B cell (primary cell): ENCODE data around the gene LRP5. TPM values are rescaled to one million over a fixed set of nuclear protein-coding genes. Genes with fewer than 3 reads are reported as not detected.

Source experiments
- ATAC-seq: fragments of 200-7000 bp; cut with Tn5 transposase; one replicate; pipeline ENCODE4 v1.10.0; 2021; ENCODE audit warnings: low read depth, mild to moderate bottlenecking, moderate number of reproducible peaks, moderate library complexity
- CTCF ChIA-PET: fragments of 350-600 bp; sonication (Branson Sonifier 250); formaldehyde crosslinking; loops from one replicate; lab custom pipeline; 2021; ENCODE audit warnings: antibody characterized with exemption, inconsistent platforms; lab: Charles Lee
- POLR2A ChIA-PET: fragments of 350-600 bp; sonication (Branson Sonifier 250); formaldehyde crosslinking; loops from one replicate; lab custom pipeline; 2021; ENCODE audit warnings: antibody characterized with exemption; lab: Charles Lee
- DNase-seq: peaks from one replicate; pipeline ENCODE4 v3.0.0; 2013
- H2AFZ ChIP-seq: 2 replicates; pipeline ENCODE4 v1.6.1; 2012; ENCODE audit warnings: mild to moderate bottlenecking, low read depth, low read length; ENCODE audit not compliant: insufficient read depth, poor library complexity, severe bottlenecking
- H3K27ac ChIP-seq, 2 donors: 1 replicate in 1 of 2; 2 replicates in 1 of 2; pipeline ENCODE4 v1.5.1; 2012 to 2013; ENCODE audit warnings: low read length in 2 of 2, mild to moderate bottlenecking in 2 of 2, moderate library complexity in 1 of 2
- H3K27me3 ChIP-seq, 4 experiments: fragments of 200-600 bp in 1 of 4; sonication (generic) in 1 of 4; replicated peaks in 1 of 4; 1 replicate in 2 of 4; 2 replicates in 2 of 4; pipeline versions ENCODE4 v1.6.1 to v1.7.0; 2013 to 2016; ENCODE audit warnings: low read length in 3 of 4, mild to moderate bottlenecking in 2 of 4, mixed read lengths in 1 of 4, moderate library complexity in 1 of 4; ENCODE audit not compliant: insufficient read depth in 4 of 4, control insufficient read depth in 3 of 4; ENCODE audit errors: control extremely low read depth in 1 of 4
- H3K36me3 ChIP-seq, 2 experiments: replicated peaks in 1 of 2; 1 replicate in 1 of 2; 2 replicates in 1 of 2; pipeline versions ENCODE4 v1.6.1 to v1.7.1; 2013; ENCODE audit warnings: low read length in 1 of 2; ENCODE audit not compliant: insufficient read depth in 2 of 2, control insufficient read depth in 1 of 2; ENCODE audit errors: control extremely low read depth in 1 of 2, extremely low read depth in 1 of 2
- H3K4me1 ChIP-seq, 2 donors: fragments of 200-600 bp in 1 of 2; sonication (generic) in 1 of 2; 1 replicate in 1 of 2; 2 replicates in 1 of 2; pipeline versions ENCODE4 v1.5.1 to v1.6.1; 2013 to 2017; ENCODE audit warnings: low read length in 2 of 2; ENCODE audit not compliant: control insufficient read depth in 2 of 2, insufficient read depth in 2 of 2
- H3K4me2 ChIP-seq: replicated peaks from 2 replicates; pipeline ENCODE3; 2012; ENCODE audit warnings: mild to moderate bottlenecking, low read depth, low read length; ENCODE audit not compliant: poor library complexity, severe bottlenecking
- H3K4me3 ChIP-seq, 5 experiments: fragments of 200-600 bp in 1 of 5; sonication (generic) in 1 of 5; 1 replicate in 3 of 5; 2 replicates in 2 of 5; pipeline versions ENCODE4 v1.5.1 to v1.7.0; 2011 to 2016; ENCODE audit warnings: low read length in 4 of 5, mild to moderate bottlenecking in 4 of 5, low read depth in 2 of 5, control low read depth in 1 of 5, moderate library complexity in 1 of 5; ENCODE audit not compliant: insufficient read depth in 1 of 5; ENCODE audit errors: control extremely low read depth in 1 of 5, extremely low read depth in 1 of 5
- H3K79me2 ChIP-seq: fragments of 200-600 bp; sonication (generic); one replicate; pipeline ENCODE4 v1.6.0; 2016; ENCODE audit warnings: low read length; ENCODE audit not compliant: control insufficient read depth, insufficient read depth
- H3K9ac ChIP-seq: fragments of 200-600 bp; sonication (generic); 2 replicates; pipeline ENCODE4 v1.6.1; 2017; ENCODE audit warnings: mild to moderate bottlenecking, low read length, moderate library complexity
- H3K9me3 ChIP-seq, 3 donors: one replicate each; pipeline versions ENCODE4 v1.6.1 to v1.7.1; 2013; ENCODE audit warnings: low read length in 2 of 3; ENCODE audit not compliant: control insufficient read depth in 2 of 3, insufficient read depth in 1 of 3; ENCODE audit errors: control extremely low read depth in 1 of 3
- H4K20me1 ChIP-seq: 2 replicates; pipeline ENCODE4 v1.6.0; 2012; ENCODE audit warnings: mild to moderate bottlenecking, low read length; ENCODE audit not compliant: insufficient read depth, control insufficient read depth, poor library complexity, severe bottlenecking
- H3K27ac Mint-ChIP-seq: one replicate; pipeline ENCODE4 v1.8.0; 2021; ENCODE audit warnings: mixed read lengths
- H3K27me3 Mint-ChIP-seq: one replicate; pipeline ENCODE4 v1.8.0; 2021; ENCODE audit warnings: mixed read lengths
- H3K4me1 Mint-ChIP-seq: one replicate; pipeline ENCODE4 v1.8.0; 2021; ENCODE audit warnings: mixed read lengths
- H3K4me3 Mint-ChIP-seq: one replicate; pipeline ENCODE4 v1.8.0; 2021; ENCODE audit warnings: mixed read lengths
- H3K9me3 Mint-ChIP-seq: one replicate; pipeline ENCODE4 v1.8.0; 2022; ENCODE audit warnings: mixed read lengths; ENCODE audit not compliant: insufficient read depth
- EZH2 ChIP-seq: IDR thresholded peaks from 2 replicates; pipeline ENCODE4 v1.6.1; 2012; ENCODE audit warnings: borderline replicate concordance, low read depth, mild to moderate bottlenecking, moderate library complexity, low read length; ENCODE audit not compliant: insufficient read depth, poor library complexity, severe bottlenecking
- WGBS: methylation state at CpG from one replicate; pipeline ENCODE4 v1.1.5; 2013; ENCODE audit warnings: missing lambda C conversion rate; ENCODE audit not compliant: insufficient coverage; 5-methylcytosine and 5-hydroxymethylcytosine counted together
- intact Hi-C: fragments of 100-400 bp; cut with micrococcal nuclease; formaldehyde crosslinking; loops from one replicate; pipeline ENCODE4 v1.10.0; 2022
- polyA plus RNA-seq: library from polyadenylated mRNA; depleted of rRNA; stranded (reverse); fragments of >200 nt; gene quantifications from 2 replicates; pipeline ENCODE4 v1.2.3, GENCODE V29; 2012
- total RNA-seq, 2 donors: library from RNA; stranded (reverse); fragments of 120-200 nt in 1 of 2; gene quantifications; 1 replicate in 1 of 2; 2 replicates in 1 of 2; pipeline versions ENCODE4 v1.2.3 to v1.2.4, GENCODE V29; 2013 to 2022
- TF ChIP-seq, protein P1 (sequence below): fragments of 200-600 bp; IDR thresholded peaks from one replicate; pipeline ENCODE4 v1.8.0; 2022; ENCODE audit warnings: antibody characterized with exemption, mild to moderate bottlenecking

Gene LRP5
- total and polyA plus RNA-seq, 2 donors (not counting 1 experiment from before 2014, with no cell fraction given) = 2.4 to 13.9 TPM

DNA sequence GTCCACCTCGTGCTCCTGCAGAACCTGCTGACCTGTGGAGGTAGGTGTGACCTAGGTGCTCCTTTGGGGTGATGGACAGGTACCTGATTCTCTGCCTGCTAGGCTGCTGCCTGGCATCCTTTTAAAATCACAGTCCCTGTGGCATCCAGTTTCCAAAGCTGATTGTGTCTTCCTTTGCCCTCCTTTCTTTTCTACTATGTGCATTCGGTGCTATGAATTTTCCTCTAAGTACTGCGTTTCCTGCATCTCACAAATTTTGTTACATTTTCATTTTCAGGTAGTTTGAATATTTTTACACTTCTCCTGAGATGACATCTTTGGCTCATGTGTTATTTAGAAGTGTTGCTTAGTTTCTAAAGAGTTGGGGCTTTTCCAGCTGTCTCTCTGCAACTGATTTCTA lies 117.3 kb downstream of the LRP5 start:
- no peak overlapping the region for H3K4me3 Mint-ChIP-seq
- intact Hi-C loops = no loop called here
- no peaks in the 10 kb centered on the region for H3K27me3 Mint-ChIP-seq
- Histone ChIP-seq H3K4me3 (no peak overlapping the region), H2AFZ (no peak overlapping the region), H3K9ac (no peak overlapping the region), H3K27ac (no peak overlapping the region), H3K9me3 (peaks cover 0 to 24% (median 7%) of the 10 kb centered on the region in 3 donors), H3K36me3 (no peaks in the 10 kb centered on the region), H3K27me3 (no peaks in the 10 kb centered on the region), H3K79me2 (no peaks in the 10 kb centered on the region), H3K4me2 (no peak overlapping the region), H4K20me1 (no peaks in the 10 kb centered on the region), H3K4me1 (no peaks in the 10 kb centered on the region)
- ATAC-seq = no peak
- H3K9me3 Mint-ChIP-seq = peaks cover 5% of the 10 kb centered on the region
- no peak for TF ChIP-seq EZH2
- WGBS = 91% methylated on average over 1 of the region's 3 CpGs
- POLR2A ChIA-PET = no interaction called here
- H3K4me1 Mint-ChIP-seq = no peaks in the 10 kb centered on the region
- DNase-seq = no peak
- CTCF ChIA-PET = no interaction called here
- no peak overlapping the region for H3K27ac Mint-ChIP-seq

DNA sequence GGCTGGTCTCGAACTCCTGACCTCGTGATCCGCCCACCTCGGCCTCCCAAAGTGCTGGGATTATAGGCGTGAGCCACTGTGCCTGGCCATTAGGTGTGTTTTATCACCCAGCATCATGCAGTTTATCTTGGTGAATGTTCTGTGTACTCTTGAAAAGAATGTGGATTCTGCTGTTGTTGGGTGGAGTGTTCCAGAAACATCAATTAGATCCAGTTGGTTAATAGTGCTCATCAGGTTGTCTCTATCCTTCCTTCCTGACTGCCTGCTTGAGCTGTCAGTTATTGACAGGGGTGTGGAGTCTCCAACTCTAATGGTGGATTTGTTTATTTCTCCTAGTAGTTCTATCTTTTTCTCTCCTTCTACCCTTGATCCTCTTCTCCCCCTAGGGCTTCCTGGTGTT lies 118.0 kb downstream of the LRP5 start:
- POLR2A ChIA-PET = no interaction called here
- Histone ChIP-seq H3K4me3 (no peak overlapping the region), H3K4me1 (no peaks in the 10 kb centered on the region), H2AFZ (no peak overlapping the region), H3K9me3 (peaks cover 0 to 24% (median 7%) of the 10 kb centered on the region in 3 donors), H3K79me2 (no peaks in the 10 kb centered on the region), H4K20me1 (no peaks in the 10 kb centered on the region), H3K9ac (no peak overlapping the region), H3K27ac (no peak overlapping the region), H3K4me2 (no peak overlapping the region), H3K36me3 (no peaks in the 10 kb centered on the region), H3K27me3 (no peaks in the 10 kb centered on the region)
- CTCF ChIA-PET = no interaction called here
- ATAC-seq (no peak), DNase-seq (no peak)
- WGBS = 100% methylated on average over 1 of the region's 5 CpGs
- Mint-ChIP-seq H3K4me1 (no peaks in the 10 kb centered on the region), H3K4me3 (no peak overlapping the region), H3K27me3 (no peaks in the 10 kb centered on the region), H3K27ac (no peak overlapping the region), H3K9me3 (peaks cover 5% of the 10 kb centered on the region)
- TF ChIP-seq, protein P1, sequence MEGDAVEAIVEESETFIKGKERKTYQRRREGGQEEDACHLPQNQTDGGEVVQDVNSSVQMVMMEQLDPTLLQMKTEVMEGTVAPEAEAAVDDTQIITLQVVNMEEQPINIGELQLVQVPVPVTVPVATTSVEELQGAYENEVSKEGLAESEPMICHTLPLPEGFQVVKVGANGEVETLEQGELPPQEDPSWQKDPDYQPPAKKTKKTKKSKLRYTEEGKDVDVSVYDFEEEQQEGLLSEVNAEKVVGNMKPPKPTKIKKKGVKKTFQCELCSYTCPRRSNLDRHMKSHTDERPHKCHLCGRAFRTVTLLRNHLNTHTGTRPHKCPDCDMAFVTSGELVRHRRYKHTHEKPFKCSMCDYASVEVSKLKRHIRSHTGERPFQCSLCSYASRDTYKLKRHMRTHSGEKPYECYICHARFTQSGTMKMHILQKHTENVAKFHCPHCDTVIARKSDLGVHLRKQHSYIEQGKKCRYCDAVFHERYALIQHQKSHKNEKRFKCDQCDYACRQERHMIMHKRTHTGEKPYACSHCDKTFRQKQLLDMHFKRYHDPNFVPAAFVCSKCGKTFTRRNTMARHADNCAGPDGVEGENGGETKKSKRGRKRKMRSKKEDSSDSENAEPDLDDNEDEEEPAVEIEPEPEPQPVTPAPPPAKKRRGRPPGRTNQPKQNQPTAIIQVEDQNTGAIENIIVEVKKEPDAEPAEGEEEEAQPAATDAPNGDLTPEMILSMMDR = no peak
- TF ChIP-seq EZH2 = no peak
- intact Hi-C loops = no loop called here
